ENCODE results near the gene LGALS1.
A peak's percentile ranks its signal among the peaks of the same experiment; 100 is the strongest.
"Not testable (repeated sequence)": the region's sequence is repeated elsewhere in the genome, so short reads cannot be mapped to it uniquely, and the experiment has no call there.

The LGALS1 gene

GRCh38 chr22:37650463-37651136 lies 24.8 kb upstream of the LGALS1 start:
- peaks cover 62% of the 10 kb centered on the region for H3K36me3 ChIP-seq (replicated peaks)

GRCh38 chr22:37654563-37655251 lies 20.7 kb upstream of the LGALS1 start:
- no peaks in the 10 kb centered on the region for H3K27me3 ChIP-seq (replicated peaks)
- H3K36me3 ChIP-seq (replicated peaks), result peaks cover 37% of the 10 kb centered on the region
- TF ChIP-seq CTCF (IDR thresholded peaks at IDR 0.05; ENCODE audit: low read depth, low read length, missing control alignments), result no peak
- H3K4me3 ChIP-seq (ENCODE audit: low read depth, low read length), result no peak overlapping the region
- in situ Hi-C loops (cut with HindIII; ENCODE audit: low pct_ligation_motif_present, low sequenced_read_pairs), result no loop called here
- no peak overlapping the region for H3K27ac ChIP-seq
- no peak for DNase-seq

More at GRCh38 chr22:37650463-37651136, 24.8 kb upstream of the LGALS1 start:
- no peak overlapping the region for H3K4me3 ChIP-seq (ENCODE audit: low read depth, low read length)
- no peak for TF ChIP-seq CTCF (IDR thresholded peaks at IDR 0.05; ENCODE audit: low read depth, low read length, missing control alignments)
- H3K27ac ChIP-seq, result no peak overlapping the region
- no peaks in the 10 kb centered on the region for H3K27me3 ChIP-seq (replicated peaks)
- in situ Hi-C loops (cut with HindIII; ENCODE audit: low pct_ligation_motif_present, low sequenced_read_pairs), result no loop called here
- no peak for DNase-seq

- no peak for TF ChIP-seq CTCF (IDR thresholded peaks at IDR 0.05; ENCODE audit: low read depth, low read length, missing control alignments)
- peaks cover 32% of the 10 kb centered on the region for H3K36me3 ChIP-seq (replicated peaks)
- H3K4me3 ChIP-seq (ENCODE audit: low read depth, low read length), result no peak overlapping the region
- in situ Hi-C loops (cut with HindIII; ENCODE audit: low pct_ligation_motif_present, low sequenced_read_pairs), result no loop called here
- no peak for DNase-seq
- no peak overlapping the region for H3K27ac ChIP-seq
- H3K27me3 ChIP-seq (replicated peaks), result no peaks in the 10 kb centered on the region
Observed at GRCh38 chr22:37655252-37655563, 20.2 kb upstream of the LGALS1 start.

- peaks cover 20% of the 10 kb centered on the region for H3K36me3 ChIP-seq (replicated peaks)
- H3K27me3 ChIP-seq (replicated peaks); H3K27ac ChIP-seq; DNase-seq; in situ Hi-C loops (cut with HindIII; ENCODE audit: low pct_ligation_motif_present, low sequenced_read_pairs); H3K4me3 ChIP-seq (ENCODE audit: low read depth, low read length): not testable (repeated sequence)
Observed at GRCh38 chr22:37656583-37656982, 18.9 kb upstream of the LGALS1 start.

- in situ Hi-C loops (cut with HindIII; ENCODE audit: low pct_ligation_motif_present, low sequenced_read_pairs), result no loop called here
- H3K27me3 ChIP-seq (replicated peaks), result no peaks in the 10 kb centered on the region
- peak overlapping the region; percentile 46 for H3K27ac ChIP-seq
- peak overlapping the region; percentile 62 for H3K4me3 ChIP-seq (ENCODE audit: low read depth, low read length)
- no peak for TF ChIP-seq CTCF (IDR thresholded peaks at IDR 0.05; ENCODE audit: low read depth, low read length, missing control alignments)
- no peak for DNase-seq
- H3K36me3 ChIP-seq (replicated peaks), result peaks cover 11% of the 10 kb centered on the region
Observed at GRCh38 chr22:37657590-37658132, 17.8 kb upstream of the LGALS1 start.

- Histone ChIP-seq H3K36me3 (replicated peaks) (peaks cover 4% of the 10 kb centered on the region), H3K27me3 (replicated peaks) (no peaks in the 10 kb centered on the region), H3K27ac (peak within 1 kb of the TSS; percentile 46), H3K4me3 (ENCODE audit: low read depth, low read length) (peak within 1 kb of the TSS; percentile 71)
- DNase-seq, result peak; percentile 100
- in situ Hi-C loops (cut with HindIII; ENCODE audit: low pct_ligation_motif_present, low sequenced_read_pairs), result no loop called here
- no peak for TF ChIP-seq CTCF (IDR thresholded peaks at IDR 0.05; ENCODE audit: low read depth, low read length, missing control alignments)
Observed at GRCh38 chr22:37658133-37659065, 17.0 kb upstream of the LGALS1 start, which contains the start of gene PDXP. PDXP (plus strand) TSS chr22:37658723; CDS start chr22:37658783, 60 bp downstream.
